ENCODE measurements around the gene FCN3. TPM values are rescaled to one million over a fixed set of nuclear protein-coding genes. Genes with fewer than 3 reads are reported as not detected.

FCN3 gene
- total and polyA plus RNA-seq, 9 of the 15 experiments (the other 6 are each of a cell fraction or from before 2014, with no cell fraction given) = 0.49 TPM; not detected in 8

DNA sequence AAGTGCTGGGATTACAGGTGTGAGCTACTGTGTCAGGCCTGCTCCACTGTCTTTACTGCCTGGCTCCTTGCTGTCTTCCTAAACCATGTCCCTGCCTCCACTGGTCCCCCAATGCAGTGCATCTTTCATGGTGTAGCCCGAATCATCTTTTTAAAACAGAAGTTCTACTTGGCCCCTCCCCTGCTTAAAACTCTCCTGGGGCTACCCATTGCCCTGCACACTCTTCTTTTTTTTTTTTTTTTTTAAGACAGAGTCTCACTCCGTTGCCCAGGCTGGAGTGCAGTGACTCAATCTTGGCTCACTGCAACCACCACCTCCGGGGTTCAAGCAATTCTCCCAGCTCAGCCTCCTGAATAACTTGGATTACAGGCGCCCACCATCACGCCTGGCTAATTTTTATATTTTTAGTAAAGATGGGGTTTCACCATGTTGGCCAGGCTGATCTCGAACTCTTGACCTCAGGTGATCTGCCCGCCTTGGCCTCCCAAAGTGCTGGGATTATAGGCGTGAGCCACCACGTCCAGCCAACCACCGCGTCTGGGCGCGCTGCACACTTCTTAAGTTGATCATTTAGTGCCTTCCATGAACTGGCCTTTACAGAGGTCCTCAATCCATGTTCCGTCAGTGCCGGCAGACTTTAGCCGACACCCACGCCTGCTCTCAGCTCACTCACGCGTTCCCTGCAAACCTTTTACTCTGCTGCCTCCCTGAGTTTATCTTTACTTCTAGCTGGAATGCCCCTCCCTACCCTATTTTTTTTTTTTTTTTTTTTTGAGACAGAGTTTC, 2.4 kb downstream of the FCN3 start (continued):
- TF ChIP-seq ZBTB11 (CRISPR knock-in tag; IDR thresholded peaks at IDR 0.05) (0 out of 6 replicates have a peak, but pooled peaks of 1 of the 3 experiments have one; percentile 57), ZNF696 (CRISPR knock-in tag; conservative IDR thresholded peaks at IDR 0.05) (no peak), SIN3B (IDR thresholded peaks at IDR 0.05; ENCODE audit: low read depth) (no peak), ZBTB1 (CRISPR knock-in tag; IDR thresholded peaks at IDR 0.05; ENCODE audit: borderline replicate concordance, low read depth) (no peak), TEAD4 (IDR thresholded peaks at IDR 0.05; ENCODE audit: low read length) (0 out of 2 replicates have a peak, but pooled peaks have one; percentile 35), TEAD4 (CRISPR knock-in tag; IDR thresholded peaks at IDR 0.05; ENCODE audit: borderline replicate concordance) (no peak), NRF1 (conservative IDR thresholded peaks at IDR 0.05 in 1 of 2, IDR thresholded peaks at IDR 0.05 in 1 of 2) (peak in 1 of 2 experiments; percentile 50; a peak in 3 of 4 replicates), VEZF1 (CRISPR knock-in tag; IDR thresholded peaks at IDR 0.05) (peak; percentile 68), RUNX1 (IDR thresholded peaks at IDR 0.05; ENCODE audit: low read depth) (no peak), IFI16 (CRISPR knock-in tag; IDR thresholded peaks at IDR 0.05) (no peak), JUND (IDR thresholded peaks at IDR 0.05; ENCODE audit: borderline replicate concordance, low read depth, low read length) (peak; percentile 16; the same call in 1 of the 2 replicates), JUND (tag; IDR thresholded peaks at IDR 0.05; ENCODE audit: borderline replicate concordance, low read depth, low read length) (no peak), ZNF384 (IDR thresholded peaks at IDR 0.05; ENCODE audit: low read depth, low read length) (peak; percentile 97), MLX (CRISPR knock-in tag; conservative IDR thresholded peaks at IDR 0.05) (no peak), MYBL2 (IDR thresholded peaks at IDR 0.05; ENCODE audit: low read depth) (no peak), MYBL2 (CRISPR knock-in tag; IDR thresholded peaks at IDR 0.05; ENCODE audit: borderline replicate concordance) (no peak), DPF2 (IDR thresholded peaks at IDR 0.05) (peak; percentile 50)
